IMR-90 (cell line): ENCODE measurements around the gene RAI1. TPM values are rescaled to one million over a fixed set of nuclear protein-coding genes. Genes with fewer than 3 reads are reported as not detected.

Experiments used
- ATAC-seq: fragments of 200-7000 bp; cut with Tn5 transposase; 2 replicates; pipeline ENCODE4 v1.9.1; 2020; ENCODE audit warnings: low read depth, mild to moderate bottlenecking, moderate library complexity
- BruUV-seq: library from RNA; stranded (reverse); fragments of 400-500 nt; replicated peaks from 2 replicates; lab custom pipeline; 2021; lab: Mats Ljungman, UMichigan
- CTCF ChIA-PET: fragments of 300-600 bp; formaldehyde crosslinking; extraction: SDS; loops from one replicate; lab custom pipeline; 2021; ENCODE audit warnings: antibody characterized with exemption; lab: Yijun Ruan, JAX
- POLR2A ChIA-PET: fragments of 300-600 bp; sonication (Branson Sonifier 250); formaldehyde crosslinking; loops from one replicate; lab custom pipeline; 2022; ENCODE audit warnings: antibody characterized with exemption; ENCODE audit not compliant: unreplicated experiment; lab: Charles Lee
- DNase-seq: peaks from one replicate; pipeline ENCODE4 v3.0.0; 2013
- H2AFZ ChIP-seq: replicated peaks from 2 replicates; pipeline ENCODE3; 2013; ENCODE audit warnings: low read length, mild to moderate bottlenecking; ENCODE audit not compliant: poor library complexity
- H2AK5ac ChIP-seq: 2 replicates; pipeline ENCODE4 v1.6.1; 2013; ENCODE audit warnings: low read depth, low read length, inconsistent platforms
- H2AK9ac ChIP-seq: replicated peaks from 2 replicates; pipeline ENCODE3; 2013; ENCODE audit warnings: mild to moderate bottlenecking, low read depth, low read length, moderate library complexity; ENCODE audit not compliant: poor library complexity
- H2BK120ac ChIP-seq: 2 replicates; pipeline ENCODE4 v1.6.1; 2013; ENCODE audit warnings: low read depth, low read length, inconsistent platforms
- H2BK15ac ChIP-seq: 3 replicates; pipeline ENCODE4 v1.6.1; 2013; ENCODE audit warnings: low read depth, low read length, inconsistent platforms
- H2BK20ac ChIP-seq: 2 replicates; pipeline ENCODE4 v1.6.1; 2013; ENCODE audit warnings: low read depth, mild to moderate bottlenecking, inconsistent platforms, low read length, moderate library complexity
- H2BK5ac ChIP-seq: 2 replicates; pipeline ENCODE4 v1.6.1; 2013; ENCODE audit warnings: mild to moderate bottlenecking, low read depth, low read length, inconsistent platforms; ENCODE audit not compliant: poor library complexity, severe bottlenecking
- H3K14ac ChIP-seq: replicated peaks from 2 replicates; pipeline ENCODE4 v1.6.1; 2013; ENCODE audit warnings: low read depth, low read length, inconsistent platforms
- H3K18ac ChIP-seq: 2 replicates; pipeline ENCODE4 v1.6.1; 2013; ENCODE audit warnings: low read depth, low read length, control low read depth
- H3K23ac ChIP-seq: 2 replicates; pipeline ENCODE4 v1.6.1; 2013; ENCODE audit warnings: low read depth, low read length, inconsistent platforms
- H3K27ac ChIP-seq: 2 replicates; pipeline ENCODE4 v1.5.1; 2013; ENCODE audit warnings: mild to moderate bottlenecking, control low read depth, low read length; ENCODE audit not compliant: insufficient read depth
- H3K27me3 ChIP-seq: 2 replicates; pipeline ENCODE4 v1.6.1; 2013; ENCODE audit warnings: low read length; ENCODE audit not compliant: control insufficient read depth, insufficient read depth
- H3K36me3 ChIP-seq: 2 replicates; pipeline ENCODE4 v1.6.1; 2013; ENCODE audit warnings: low read length, mixed read lengths; ENCODE audit not compliant: control insufficient read depth, insufficient read depth
- H3K4ac ChIP-seq: 2 replicates; pipeline ENCODE4 v1.6.1; 2013; ENCODE audit warnings: low read depth, low read length, inconsistent platforms
- H3K4me1 ChIP-seq: 2 replicates; pipeline ENCODE4 v1.6.1; 2013; ENCODE audit warnings: low read length, mixed read lengths; ENCODE audit not compliant: control insufficient read depth, insufficient read depth
- H3K4me2 ChIP-seq: 2 replicates; pipeline ENCODE4 v1.6.1; 2013; ENCODE audit warnings: low read depth, mild to moderate bottlenecking, control low read depth, low read length, moderate library complexity
- H3K4me3 ChIP-seq: 2 replicates; pipeline ENCODE4 v1.5.1; 2013; ENCODE audit warnings: low read depth, mild to moderate bottlenecking, control low read depth, low read length, moderate library complexity; ENCODE audit not compliant: insufficient read depth
- H3K56ac ChIP-seq: 2 replicates; pipeline ENCODE4 v1.6.1; 2013; ENCODE audit warnings: low read length, inconsistent platforms; ENCODE audit not compliant: insufficient read depth; ENCODE audit errors: extremely low read depth
- H3K79me1 ChIP-seq, 2 experiments: 2 replicates each; pipeline ENCODE4 v1.6.1; 2013; ENCODE audit warnings: low read length in 2 of 2, inconsistent platforms in 1 of 2, low read depth in 1 of 2
- H3K9ac ChIP-seq: 2 replicates; pipeline ENCODE4 v1.6.1; 2013; ENCODE audit warnings: low read depth, low read length, control low read depth
- H3K9me1 ChIP-seq: 2 replicates; pipeline ENCODE4 v1.6.1; 2013; ENCODE audit warnings: low read length, inconsistent platforms; ENCODE audit not compliant: insufficient read depth
- H3K9me3 ChIP-seq: 2 replicates; pipeline ENCODE4 v1.6.1; 2013; ENCODE audit warnings: low read length; ENCODE audit not compliant: control insufficient read depth, insufficient read depth
- H4K20me1 ChIP-seq: 2 replicates; pipeline ENCODE4 v1.6.1; 2013; ENCODE audit warnings: low read length, inconsistent platforms; ENCODE audit not compliant: insufficient read depth
- H4K5ac ChIP-seq: 2 replicates; pipeline ENCODE4 v1.6.1; 2013; ENCODE audit warnings: mild to moderate bottlenecking, low read depth, low read length, control low read depth
- H4K8ac ChIP-seq, 2 experiments: 2 replicates each; pipeline ENCODE4 v1.6.1; 2013; ENCODE audit warnings: low read depth in 2 of 2, low read length in 2 of 2, control low read depth in 1 of 2, inconsistent platforms in 1 of 2
- H4K91ac ChIP-seq: 2 replicates; pipeline ENCODE4 v1.6.1; 2013; ENCODE audit warnings: low read depth, low read length, inconsistent platforms; ENCODE audit not compliant: insufficient read depth
- BHLHE40 ChIP-seq: fragments of 150-350 bp; IDR thresholded peaks from 2 replicates; pipeline ENCODE4 v1.6.1; 2016; ENCODE audit warnings: mild to moderate bottlenecking, low read depth, low read length
- CHD1 ChIP-seq: IDR thresholded peaks from 2 replicates; pipeline ENCODE4 v1.6.1; 2012; ENCODE audit warnings: low read depth, low read length, improper control_type of control experiment
- CTCF ChIP-seq: conservative IDR thresholded peaks from 2 replicates; pipeline ENCODE4 v1.5.1; 2012; ENCODE audit warnings: mild to moderate bottlenecking, low read depth, low read length, improper control_type of control experiment
- MAFK ChIP-seq: IDR thresholded peaks from 2 replicates; pipeline ENCODE4 v1.6.1; 2012; ENCODE audit warnings: low read depth, low read length, improper control_type of control experiment
- MXI1 ChIP-seq: IDR thresholded peaks from 2 replicates; pipeline ENCODE4 v1.6.1; 2012; ENCODE audit warnings: low read depth, mild to moderate bottlenecking, low read length, moderate library complexity, borderline replicate concordance
- RAD21 ChIP-seq: IDR thresholded peaks from 2 replicates; pipeline ENCODE4 v1.6.1; 2012; ENCODE audit warnings: low read length, improper control_type of control experiment
- RFX5 ChIP-seq: IDR thresholded peaks from 2 replicates; pipeline ENCODE4 v1.8.0; 2012; ENCODE audit warnings: low read depth, mild to moderate bottlenecking, low read length, moderate library complexity
- SMC3 ChIP-seq: fragments of 150-350 bp; IDR thresholded peaks from 2 replicates; pipeline ENCODE4 v1.6.1; 2016; ENCODE audit warnings: low read depth, mild to moderate bottlenecking, antibody characterized with exemption, low read length, moderate library complexity
- WGBS, 2 experiments: methylation state at CpG; one replicate each; pipeline versions ENCODE4 v1.1.5 to v1.1.7; 2013; ENCODE audit warnings: missing lambda C conversion rate in 2 of 2; ENCODE audit not compliant: insufficient read length in 1 of 2; ENCODE audit errors: extremely low coverage in 2 of 2; 5-methylcytosine and 5-hydroxymethylcytosine counted together
- dilution Hi-C: fragments of 300-500 bp; cut with HindIII; formaldehyde crosslinking; loops from one replicate; pipeline ENCODE4 v1.14.3; 2018; ENCODE audit warnings: low sequenced_read_pairs; ENCODE audit not compliant: unreplicated experiment
- in situ Hi-C: fragments of 300-500 bp; cut with MboI; formaldehyde crosslinking; loops from 3 replicates; pipeline ENCODE4 v1.14.3; 2019; ENCODE audit warnings: low sequenced_read_pairs, inconsistent platforms, mixed read lengths
- intact Hi-C: fragments of 100-400 bp; cut with micrococcal nuclease; formaldehyde crosslinking; loops from 2 replicates; pipeline ENCODE4 v1.10.0; 2022
- polyA plus RNA-seq, 3 experiments: library from polyadenylated mRNA; depleted of rRNA; stranded (reverse); fragments of >200 nt; gene quantifications; 2 replicates each; pipeline ENCODE4 v1.2.3, GENCODE V29; 2012; ENCODE audit warnings: low replicate concordance in 1 of 3
- total RNA-seq: library from RNA; depleted of rRNA; stranded (reverse); fragments of >200 nt; gene quantifications from 2 replicates; pipeline ENCODE4 v1.2.3, GENCODE V29; 2012
- TF ChIP-seq, protein P1 (sequence below): fragments of 150-350 bp; IDR thresholded peaks from 2 replicates; pipeline ENCODE4 v1.6.1; 2017; ENCODE audit warnings: mild to moderate bottlenecking, antibody characterized with exemption, low read length, low read depth

Gene RAI1
- total and polyA plus RNA-seq, 2 of the 4 experiments (the other 2 are of a cell fraction): 1.8 to 10.5 TPM

DNA sequence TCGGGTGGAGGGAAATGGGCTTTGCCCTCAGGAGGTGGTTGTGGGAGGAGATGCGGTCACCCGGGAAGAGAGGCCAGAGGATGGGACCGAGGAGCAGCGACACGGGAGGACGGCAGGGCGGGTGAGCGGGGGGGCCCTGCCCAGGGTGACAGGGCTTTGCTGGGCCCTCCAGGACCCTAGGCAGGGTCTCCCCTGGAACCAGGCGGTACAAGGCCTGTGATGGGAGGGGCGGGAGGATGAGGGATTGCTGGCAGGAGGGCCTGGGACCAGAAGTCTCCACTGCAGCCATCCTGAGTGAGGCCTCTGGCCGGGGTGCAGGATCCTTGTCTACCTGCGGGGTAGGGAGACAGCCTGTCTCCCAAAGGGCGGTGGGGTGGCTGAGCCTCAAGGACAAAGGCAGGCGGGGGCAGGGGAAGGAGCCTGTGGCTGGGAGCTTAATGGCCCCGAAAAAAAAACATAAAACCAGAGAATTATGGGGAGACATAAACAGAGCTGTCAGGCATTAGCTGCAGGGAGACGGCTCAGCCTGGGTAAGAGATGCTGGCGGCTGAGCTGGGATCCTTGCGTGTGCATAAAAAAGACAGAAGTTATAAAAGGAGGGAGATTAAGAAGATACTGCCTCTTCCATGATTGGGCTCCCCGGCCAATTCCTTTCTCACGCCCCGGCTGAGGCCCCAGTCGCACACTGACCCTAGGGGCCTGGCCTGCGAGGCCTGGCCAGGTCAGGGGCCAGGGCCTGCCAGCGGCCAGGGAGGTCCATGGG is 88.8 kb downstream of the RAI1 start (continued):
- TF ChIP-seq, protein P1, sequence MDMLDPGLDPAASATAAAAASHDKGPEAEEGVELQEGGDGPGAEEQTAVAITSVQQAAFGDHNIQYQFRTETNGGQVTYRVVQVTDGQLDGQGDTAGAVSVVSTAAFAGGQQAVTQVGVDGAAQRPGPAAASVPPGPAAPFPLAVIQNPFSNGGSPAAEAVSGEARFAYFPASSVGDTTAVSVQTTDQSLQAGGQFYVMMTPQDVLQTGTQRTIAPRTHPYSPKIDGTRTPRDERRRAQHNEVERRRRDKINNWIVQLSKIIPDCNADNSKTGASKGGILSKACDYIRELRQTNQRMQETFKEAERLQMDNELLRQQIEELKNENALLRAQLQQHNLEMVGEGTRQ: no peak

DNA sequence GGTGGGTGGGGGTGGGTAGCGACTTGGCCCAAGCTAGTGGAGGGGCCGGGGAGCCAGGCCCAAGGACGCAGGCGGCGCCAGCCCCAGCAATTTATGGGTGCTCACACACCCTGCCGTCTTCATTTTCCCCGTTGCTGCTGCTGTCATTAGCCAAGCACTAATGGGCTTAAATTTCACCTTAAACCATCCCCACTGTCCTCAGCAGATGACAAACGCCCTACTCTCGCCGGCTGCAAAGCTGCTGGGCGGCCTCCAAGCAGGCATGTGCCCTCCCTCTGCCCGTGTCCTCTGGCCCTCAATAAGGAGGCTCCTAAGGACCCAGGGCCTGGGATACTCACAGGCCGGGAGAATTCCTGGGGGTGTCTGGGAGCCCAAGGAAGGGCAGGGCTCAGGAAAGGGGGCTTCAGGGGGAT is 89.4 kb downstream of the RAI1 start:
- Histone ChIP-seq H3K36me3 (no peaks in the 10 kb centered on the region), H2AK9ac (peak overlapping the region; percentile 5), H2BK20ac (no peak overlapping the region), H2AK5ac (no peak overlapping the region), H3K9me1 (peaks cover 43% of the 10 kb centered on the region), H2AFZ (no peak overlapping the region), H4K20me1 (peaks cover 100% of the 10 kb centered on the region), H3K18ac (no peak overlapping the region), H3K14ac (no peak overlapping the region), H3K23ac (no peak overlapping the region), H4K8ac (no peak overlapping the region), H4K91ac (no peak overlapping the region), H2BK120ac (no peak overlapping the region), H3K9me3 (no peaks in the 10 kb centered on the region), H3K27ac (no peak overlapping the region), H3K79me1 (peaks cover 40 to 98% of the 10 kb centered on the region in 2 experiments), H3K9ac (no peak overlapping the region), H3K27me3 (no peaks in the 10 kb centered on the region), H3K4ac (no peak overlapping the region), H4K5ac (no peak overlapping the region), H2BK15ac (no peak overlapping the region), H3K4me2 (no peak overlapping the region), H2BK5ac (no peak overlapping the region), H3K56ac (no peak overlapping the region), H3K4me1 (peaks cover 50% of the 10 kb centered on the region), H3K4me3 (no peak overlapping the region)
- no TSS peak for BruUV-seq
- CTCF ChIA-PET: no interaction called here
- intact Hi-C loops (no loop called here), in situ Hi-C loops (no loop called here), dilution Hi-C loops (no loop called here)
- no peak for ATAC-seq
- POLR2A ChIA-PET: no interaction called here
- no peak for DNase-seq
- no peak for TF ChIP-seq RFX5
- TF ChIP-seq BHLHE40: no peak
- no peak for TF ChIP-seq MAFK
- TF ChIP-seq RAD21: no peak
- TF ChIP-seq MXI1: no peak
- no peak for TF ChIP-seq CTCF
- no peak for TF ChIP-seq SMC3
- TF ChIP-seq CHD1: no peak
- WGBS, 2 experiments: no CpG with 5 or more reads among the region's 13 CpGs
